Hepatocyte (in vitro differentiated cells): ENCODE measurements around the gene PSAPL1. TPM values are rescaled to one million over a fixed set of nuclear protein-coding genes. Genes with fewer than 3 reads are reported as not detected.

ENCODE experiments used
- DNase-seq: peaks from one replicate; pipeline ENCODE4 v3.0.0-alpha.2; 2016; ENCODE audit warnings: low spot score
- H2AFZ ChIP-seq: fragments of 200-600 bp; sonication (generic); 2 replicates; pipeline ENCODE4 v1.6.0; 2016; ENCODE audit warnings: antibody characterized with exemption, mild to moderate bottlenecking
- H3K27ac ChIP-seq: fragments of 200-600 bp; sonication (generic); 2 replicates; pipeline ENCODE4 v1.5.1; 2016; ENCODE audit warnings: mild to moderate bottlenecking
- H3K27me3 ChIP-seq: fragments of 200-600 bp; sonication (generic); 2 replicates; pipeline ENCODE4 v1.6.1; 2016
- H3K36me3 ChIP-seq: fragments of 200-600 bp; sonication (generic); replicated peaks from 2 replicates; pipeline ENCODE4 v1.5.1; 2016; ENCODE audit warnings: low read depth; ENCODE audit not compliant: insufficient read depth
- H3K4me1 ChIP-seq: fragments of 200-600 bp; sonication (generic); 2 replicates; pipeline ENCODE4 v1.5.1; 2016; ENCODE audit warnings: mild to moderate bottlenecking, moderate library complexity; ENCODE audit not compliant: insufficient read depth
- H3K4me2 ChIP-seq: fragments of 200-600 bp; sonication (generic); 2 replicates; pipeline ENCODE4 v1.6.0; 2016
- H3K4me3 ChIP-seq: fragments of 200-600 bp; sonication (generic); 2 replicates; pipeline ENCODE4 v1.5.1; 2016; ENCODE audit warnings: mild to moderate bottlenecking
- H3K79me2 ChIP-seq: fragments of 200-600 bp; sonication (generic); 2 replicates; pipeline ENCODE4 v1.6.0; 2017; ENCODE audit warnings: mild to moderate bottlenecking
- H3K9me2 ChIP-seq: fragments of 200-600 bp; sonication (generic); replicated peaks from 2 replicates; pipeline ENCODE4 v1.6.0; 2017; ENCODE audit warnings: mild to moderate bottlenecking; ENCODE audit not compliant: insufficient read depth
- H3K9me3 ChIP-seq: fragments of 200-600 bp; sonication (generic); 2 replicates; pipeline ENCODE4 v1.5.1; 2016; ENCODE audit warnings: low read depth, mild to moderate bottlenecking
- H4K20me1 ChIP-seq: fragments of 200-600 bp; sonication (generic); 2 replicates; pipeline ENCODE4 v1.6.0; 2016; ENCODE audit warnings: mild to moderate bottlenecking; ENCODE audit not compliant: insufficient read depth, poor library complexity, severe bottlenecking
- CTCF ChIP-seq: fragments of 200-600 bp; sonication (generic); IDR thresholded peaks from 2 replicates; pipeline ENCODE4 v1.5.1; 2016; ENCODE audit warnings: antibody characterized with exemption, mild to moderate bottlenecking; ENCODE audit not compliant: poor library complexity
- EZH2 ChIP-seq: fragments of 200-600 bp; sonication (generic); IDR thresholded peaks from 2 replicates; pipeline ENCODE4 v1.6.1; 2016; ENCODE audit warnings: antibody characterized with exemption, mild to moderate bottlenecking, borderline replicate concordance
- EZH2phosphoT487 ChIP-seq: fragments of 200-600 bp; sonication (generic); IDR thresholded peaks from one replicate; pipeline ENCODE4 v1.6.1; 2018; ENCODE audit warnings: antibody characterized with exemption, mild to moderate bottlenecking, low read depth, moderate library complexity; ENCODE audit not compliant: unreplicated experiment, severe bottlenecking
- WGBS: methylation state at CpG from one replicate; pipeline ENCODE4 v1.1.6; 2016; ENCODE audit warnings: low lambda C conversion rate; ENCODE audit errors: missing lambda C conversion rate; 5-methylcytosine and 5-hydroxymethylcytosine counted together
- polyA plus RNA-seq: library from polyadenylated mRNA; unstranded; fragments of >200 nt; fragmentation: Nextera tagmentation; extraction: Ambion mirVana; gene quantifications from 2 replicates; pipeline ENCODE4 v1.2.1, GENCODE V29; 2016
- total RNA-seq: library from RNA; depleted of rRNA; stranded (reverse); fragments of >200 nt; gene quantifications from 2 replicates; pipeline ENCODE4 v1.2.3, GENCODE V29; 2014

Gene PSAPL1
- total and polyA plus RNA-seq, 2 experiments from 2014 or later = 4.3 to 4.4 TPM

- no peak for DNase-seq
- WGBS = 75% methylated on average over 17 of the region's 17 CpGs
- Histone ChIP-seq H3K4me1 (no peaks in the 10 kb centered on the region), H2AFZ (no peak overlapping the region), H3K79me2 (no peaks in the 10 kb centered on the region), H3K4me3 (no peak overlapping the region), H3K4me2 (no peak overlapping the region), H3K9me2 (no peaks in the 10 kb centered on the region), H3K27me3 (no peaks in the 10 kb centered on the region), H4K20me1 (no peaks in the 10 kb centered on the region), H3K27ac (no peak overlapping the region), H3K9me3 (no peaks in the 10 kb centered on the region), H3K36me3 (no peaks in the 10 kb centered on the region)
- no peak for TF ChIP-seq EZH2
- no peak for TF ChIP-seq EZH2phosphoT487
- no peak for TF ChIP-seq CTCF
Observed at GRCh38 chr4:7460566-7460965, 25.8 kb upstream of the PSAPL1 start.

GRCh38 chr4:7459471-7459870 lies 24.7 kb upstream of the PSAPL1 start:
- H3K4me1 ChIP-seq = no peaks in the 10 kb centered on the region
- no peaks in the 10 kb centered on the region for H3K9me3 ChIP-seq
- no peak overlapping the region for H3K27ac ChIP-seq
- no peaks in the 10 kb centered on the region for H3K27me3 ChIP-seq
- no peak overlapping the region for H3K4me3 ChIP-seq
- no peak overlapping the region for H3K4me2 ChIP-seq
- H2AFZ ChIP-seq = no peak overlapping the region
- TF ChIP-seq CTCF (no peak), EZH2phosphoT487 (no peak), EZH2 (no peak)
- no peaks in the 10 kb centered on the region for H4K20me1 ChIP-seq
- no peaks in the 10 kb centered on the region for H3K79me2 ChIP-seq
- 93% methylated on average over 8 of the region's 8 CpGs for WGBS
- DNase-seq = no peak
- H3K9me2 ChIP-seq = no peaks in the 10 kb centered on the region
- H3K36me3 ChIP-seq = no peaks in the 10 kb centered on the region

- 97% methylated on average over 4 of the region's 4 CpGs for WGBS
- Histone ChIP-seq H3K4me3 (no peak overlapping the region), H3K9me3 (no peaks in the 10 kb centered on the region), H3K4me1 (no peaks in the 10 kb centered on the region), H3K27ac (no peak overlapping the region), H3K9me2 (no peaks in the 10 kb centered on the region), H3K36me3 (no peaks in the 10 kb centered on the region), H3K79me2 (no peaks in the 10 kb centered on the region), H3K27me3 (no peaks in the 10 kb centered on the region), H4K20me1 (no peaks in the 10 kb centered on the region), H3K4me2 (no peak overlapping the region), H2AFZ (no peak overlapping the region)
- no peak for DNase-seq
- no peak for TF ChIP-seq EZH2phosphoT487
- TF ChIP-seq EZH2 = no peak
- TF ChIP-seq CTCF = no peak
Observed at GRCh38 chr4:7458477-7458876, 23.7 kb upstream of the PSAPL1 start.

GRCh38 chr4:7458066-7458425 lies 23.3 kb upstream of the PSAPL1 start:
- H4K20me1 ChIP-seq = no peaks in the 10 kb centered on the region
- no peaks in the 10 kb centered on the region for H3K9me2 ChIP-seq
- no peak overlapping the region for H3K4me3 ChIP-seq
- no peak overlapping the region for H2AFZ ChIP-seq
- no peak overlapping the region for H3K4me2 ChIP-seq
- no peaks in the 10 kb centered on the region for H3K36me3 ChIP-seq
- 81% methylated on average over 9 of the region's 9 CpGs for WGBS
- H3K9me3 ChIP-seq = no peaks in the 10 kb centered on the region
- TF ChIP-seq EZH2 = no peak
- no peak for TF ChIP-seq EZH2phosphoT487
- TF ChIP-seq CTCF = no peak
- H3K27me3 ChIP-seq = no peaks in the 10 kb centered on the region
- H3K79me2 ChIP-seq = no peaks in the 10 kb centered on the region
- no peaks in the 10 kb centered on the region for H3K4me1 ChIP-seq
- no peak overlapping the region for H3K27ac ChIP-seq
- no peak for DNase-seq
